NCI-H1092 treated with DMSO at 0.1 percent for 48 hours (cell line): ENCODE results near the gene SUMF1.

Source experiments
- DNase-seq: peaks from one replicate; lab custom pipeline; 2025; lab: John Stamatoyannopoulos, UW

The SUMF1 gene

DNA sequence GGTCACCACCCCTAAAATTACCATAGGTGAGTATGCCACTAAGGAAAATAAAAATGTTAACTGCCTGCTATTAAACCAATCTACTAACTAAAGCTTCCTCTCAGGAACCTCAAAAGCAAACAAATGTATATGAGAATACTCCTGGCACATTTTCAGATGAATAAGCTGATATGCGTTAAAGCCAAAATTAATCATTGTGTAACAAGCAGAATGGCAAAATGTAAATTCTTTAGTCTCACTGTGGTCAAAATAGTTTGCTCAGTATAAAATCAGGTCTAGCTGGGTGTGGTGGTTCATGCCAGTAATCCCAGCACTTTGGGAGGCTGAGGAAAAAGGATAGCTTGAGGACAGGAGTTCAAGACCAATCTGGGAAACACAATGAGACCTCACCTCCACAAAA, 53.6 kb downstream of the SUMF1 start:
- no peak for DNase-seq

DNA sequence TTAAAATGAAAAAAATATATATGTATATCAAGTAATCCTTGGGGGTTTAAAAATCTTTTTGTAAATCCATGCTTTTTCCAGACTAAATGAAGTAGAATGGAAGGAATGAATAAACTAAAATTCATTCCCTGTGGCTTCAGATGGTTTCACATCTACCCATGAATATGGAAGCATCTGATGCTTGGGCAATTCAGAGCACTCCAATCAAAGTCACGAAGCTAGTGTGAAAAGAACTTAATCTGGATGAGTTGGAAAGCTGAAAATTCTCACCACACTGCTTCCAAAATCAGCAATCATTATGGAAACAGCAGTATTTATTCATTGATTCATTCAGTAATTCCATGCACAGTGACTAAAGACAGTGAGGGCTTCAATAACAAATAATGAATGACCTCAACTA, 55.2 kb downstream of the SUMF1 start:
- no peak for DNase-seq

DNA sequence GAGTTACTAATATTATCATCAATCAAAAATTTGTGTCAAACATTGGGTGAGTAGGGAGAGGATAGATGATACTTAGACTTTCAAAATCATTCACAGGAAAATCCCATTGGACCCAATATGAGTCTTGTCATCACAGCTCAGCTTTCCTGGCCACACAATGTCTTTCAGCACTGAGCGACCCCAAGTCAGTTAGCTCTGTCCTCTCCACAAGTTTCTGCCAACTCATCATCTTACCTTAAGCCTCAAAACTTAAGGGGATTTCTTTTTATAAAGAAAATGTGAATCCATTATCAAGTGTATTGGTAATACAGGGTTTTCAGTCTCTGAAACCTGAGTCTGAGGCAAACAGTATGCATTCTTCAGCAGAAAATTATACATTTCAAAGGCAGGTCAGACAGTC, 55.8 kb downstream of the SUMF1 start:
- DNase-seq: no peak

DNA sequence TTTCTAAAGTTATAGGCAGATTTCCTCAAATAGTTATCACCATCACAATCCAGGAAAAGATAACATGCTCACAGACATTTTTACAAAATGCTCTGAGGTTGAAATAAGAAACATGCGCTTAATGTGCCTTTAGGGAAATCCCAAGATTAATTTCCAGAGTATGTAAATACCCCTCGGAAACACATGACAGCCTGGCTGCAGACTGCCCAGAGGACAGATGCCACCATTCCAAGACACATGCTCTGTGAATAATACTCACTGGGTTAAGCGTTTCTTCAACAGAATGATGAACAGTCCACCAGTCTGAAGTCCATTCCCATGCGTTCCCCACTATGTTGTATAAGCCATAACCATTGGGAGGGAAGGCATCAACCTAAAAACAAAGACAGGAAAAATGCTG, 56.5 kb downstream of the SUMF1 start:
- no peak for DNase-seq

DNA sequence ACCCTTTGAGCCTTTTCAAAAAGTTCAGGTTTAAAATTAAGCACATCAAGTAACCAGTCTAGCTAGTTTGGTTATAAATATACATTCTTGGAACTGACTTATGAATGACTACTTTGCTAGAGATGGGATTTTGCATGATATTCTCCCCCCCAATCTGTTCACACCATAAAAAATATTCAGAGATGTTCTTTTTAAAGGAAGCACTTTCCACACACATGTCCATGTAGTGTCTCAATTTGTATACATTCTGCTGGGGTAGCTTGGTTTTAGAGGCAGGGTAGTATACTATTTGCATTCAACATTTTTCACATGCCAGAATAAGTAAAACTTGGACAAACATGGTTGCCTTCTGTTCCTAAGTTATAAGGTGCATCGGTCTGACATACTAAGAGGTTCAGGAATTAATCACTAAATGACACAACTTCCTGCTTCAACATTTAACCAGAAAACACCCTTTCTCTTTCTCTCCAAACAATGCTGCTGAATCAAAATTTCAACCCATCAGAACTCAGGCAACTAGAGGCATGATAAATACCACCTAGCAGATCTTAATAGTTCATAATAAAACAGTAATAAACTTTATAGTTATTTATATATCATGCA, 57.0 kb downstream of the SUMF1 start:
- DNase-seq: no peak

DNA sequence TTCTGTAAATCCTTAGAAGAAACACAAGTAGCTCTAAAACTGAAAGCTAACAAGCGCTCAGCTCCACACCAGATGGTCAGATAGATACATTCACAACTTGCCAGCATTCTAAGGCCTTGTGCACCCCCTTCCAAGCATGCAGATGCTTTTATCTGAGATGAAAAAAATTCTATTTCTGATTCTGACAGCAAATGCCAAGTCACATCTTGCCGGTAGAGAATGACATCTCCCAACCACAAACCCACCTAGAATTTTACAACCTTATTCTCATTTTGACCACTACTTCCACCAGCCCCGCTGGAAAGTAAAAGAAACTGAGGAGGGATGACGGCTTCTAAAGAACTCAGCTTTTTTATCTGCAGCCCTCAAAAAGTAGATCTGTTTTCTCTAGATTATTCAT, 57.7 kb downstream of the SUMF1 start:
- DNase-seq: no peak

DNA sequence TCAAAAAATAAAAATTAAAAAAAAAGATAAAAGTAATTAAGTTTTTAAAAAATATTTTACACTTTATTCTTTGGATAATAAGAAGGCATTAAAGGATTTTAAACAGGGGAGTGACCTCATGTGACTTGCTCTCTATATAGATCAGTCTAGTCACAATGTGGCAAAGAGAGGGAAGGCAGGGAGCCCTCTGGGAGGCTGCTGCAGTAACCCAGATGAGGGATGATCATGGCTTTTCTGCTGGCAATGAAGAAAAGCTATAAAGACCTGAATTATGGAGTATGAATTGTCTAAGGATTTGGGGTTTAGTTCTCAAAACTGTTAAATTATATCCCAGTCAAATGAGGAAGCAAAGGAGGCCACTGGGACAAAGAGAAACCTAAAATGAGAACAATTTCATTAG, 58.1 kb downstream of the SUMF1 start:
- DNase-seq: no peak

DNA sequence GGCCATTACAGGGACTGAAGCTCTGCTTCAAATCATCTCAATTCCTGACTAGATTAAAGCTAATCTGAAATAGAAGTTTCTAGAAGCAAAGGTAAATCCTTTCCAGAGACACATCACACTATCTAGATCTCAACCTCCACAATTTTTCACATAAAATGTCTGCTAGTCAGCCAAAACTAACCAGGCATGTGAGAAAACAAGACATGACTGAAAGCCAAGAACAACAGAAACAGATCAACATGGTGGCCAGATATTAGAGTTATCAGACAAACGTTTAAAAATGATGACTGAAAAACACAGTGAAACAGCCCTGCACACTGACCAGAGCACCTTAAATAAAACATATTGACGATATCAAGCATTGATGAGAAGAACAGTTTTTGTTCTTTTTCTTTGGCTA, 59.1 kb downstream of the SUMF1 start:
- no peak for DNase-seq

DNA sequence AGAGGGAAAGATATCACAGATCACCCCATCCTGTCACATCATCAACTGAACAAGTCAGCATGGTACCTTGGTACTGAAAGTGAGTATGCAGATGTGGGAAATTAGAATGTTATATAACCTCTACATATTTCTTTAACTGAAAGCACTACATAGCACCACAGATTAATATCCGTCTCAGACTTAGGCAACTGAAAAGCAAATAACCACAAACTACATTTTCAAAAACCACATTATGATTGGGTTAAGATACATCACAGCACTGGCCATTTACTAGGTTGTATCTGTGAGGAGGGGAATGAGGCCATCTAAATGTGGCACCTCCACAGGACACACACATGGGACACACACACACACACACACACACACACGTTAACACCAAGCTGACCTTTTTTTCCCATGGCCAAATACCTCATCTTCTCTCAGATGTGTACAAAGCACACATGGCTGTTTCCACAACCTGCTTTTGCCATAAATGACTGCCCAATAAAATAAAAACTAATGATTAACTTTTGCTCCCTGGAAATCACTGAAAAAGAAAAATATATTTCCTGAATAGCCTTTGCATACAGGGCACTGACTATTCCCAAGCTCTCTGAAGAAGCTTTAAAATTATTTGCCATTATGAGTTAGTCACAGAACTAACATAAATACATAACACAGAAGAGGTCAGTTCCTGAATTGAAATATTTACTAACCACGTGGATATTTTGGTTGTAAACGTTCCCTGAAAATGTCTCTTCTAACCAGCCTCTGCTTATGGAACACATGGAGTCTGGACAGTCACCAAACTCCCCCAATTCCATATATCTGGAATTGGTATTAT, 60.1 kb downstream of the SUMF1 start:
- no peak for DNase-seq

DNA sequence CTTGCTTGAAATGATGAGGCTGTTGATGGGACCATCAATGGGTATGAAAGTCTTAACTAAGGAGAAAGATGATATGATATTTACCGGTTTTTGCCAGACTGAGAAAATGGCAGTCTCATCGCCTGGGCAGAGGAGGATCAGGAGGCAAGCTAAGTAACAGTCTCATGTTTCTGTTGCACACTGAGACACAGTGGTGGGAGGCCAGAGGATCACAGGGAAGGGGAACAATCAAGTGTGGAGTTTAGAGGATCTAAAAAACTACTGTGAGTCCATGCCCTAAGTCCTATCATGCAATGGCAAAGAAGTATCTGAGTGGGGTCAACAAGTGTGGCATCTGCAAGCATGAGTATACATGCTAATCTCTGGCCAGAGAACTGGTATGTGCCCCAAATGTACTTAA, 62.2 kb downstream of the SUMF1 start:
- no peak for DNase-seq

DNA sequence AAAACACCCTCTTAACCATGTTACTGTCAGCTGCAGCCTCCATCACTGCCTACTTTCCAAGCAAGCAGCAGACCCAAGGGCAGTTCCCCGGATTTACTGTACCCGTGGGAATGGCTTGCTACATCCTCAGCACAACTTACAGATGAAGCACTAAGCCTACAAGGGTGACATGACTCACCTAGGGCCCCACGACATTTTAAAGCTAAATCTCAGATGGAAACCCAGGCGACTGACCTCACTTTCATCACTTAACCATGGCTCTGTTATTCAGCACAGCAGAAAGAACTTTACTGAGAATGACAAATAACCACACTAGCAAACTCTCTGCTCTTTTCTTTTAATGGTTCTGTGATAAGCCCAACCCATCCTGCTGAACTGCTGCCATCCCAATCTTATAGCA, 65.6 kb downstream of the SUMF1 start:
- no peak for DNase-seq

DNA sequence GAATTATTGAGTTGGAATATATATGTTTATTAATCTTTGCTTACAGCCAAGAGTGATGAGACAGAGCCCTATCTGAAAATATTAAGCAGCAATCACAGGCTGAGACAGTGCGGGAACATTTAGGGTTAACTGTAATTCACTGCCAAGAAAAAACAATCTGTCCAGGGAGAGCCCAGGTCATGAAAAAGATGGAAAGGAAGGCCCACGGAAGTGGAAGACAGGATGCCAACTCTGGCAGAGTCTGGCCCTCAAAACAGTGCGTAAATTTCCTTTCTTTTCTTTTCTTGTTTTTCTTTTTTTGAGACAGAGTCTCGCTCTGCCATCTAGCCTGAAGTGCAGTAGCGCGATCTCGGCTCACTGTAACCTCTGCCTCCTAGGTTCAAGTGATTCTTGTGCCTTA, 67.6 kb downstream of the SUMF1 start:
- no peak for DNase-seq

DNA sequence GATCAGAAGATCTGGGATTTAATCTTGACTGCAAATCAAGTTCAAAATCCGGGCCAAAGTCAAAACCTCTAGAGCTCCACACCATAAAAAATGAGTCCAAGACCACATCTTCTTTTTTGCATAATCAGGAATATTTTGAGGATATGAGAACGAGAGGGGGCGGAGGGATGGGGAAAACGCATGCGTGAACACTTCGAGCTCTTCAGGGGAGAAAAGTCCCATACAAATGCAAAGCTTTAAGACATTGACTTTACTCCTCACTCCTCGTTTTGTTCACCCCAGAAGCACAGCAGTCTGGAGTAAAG, 68.2 kb downstream of the SUMF1 start:
- no peak for DNase-seq

DNA sequence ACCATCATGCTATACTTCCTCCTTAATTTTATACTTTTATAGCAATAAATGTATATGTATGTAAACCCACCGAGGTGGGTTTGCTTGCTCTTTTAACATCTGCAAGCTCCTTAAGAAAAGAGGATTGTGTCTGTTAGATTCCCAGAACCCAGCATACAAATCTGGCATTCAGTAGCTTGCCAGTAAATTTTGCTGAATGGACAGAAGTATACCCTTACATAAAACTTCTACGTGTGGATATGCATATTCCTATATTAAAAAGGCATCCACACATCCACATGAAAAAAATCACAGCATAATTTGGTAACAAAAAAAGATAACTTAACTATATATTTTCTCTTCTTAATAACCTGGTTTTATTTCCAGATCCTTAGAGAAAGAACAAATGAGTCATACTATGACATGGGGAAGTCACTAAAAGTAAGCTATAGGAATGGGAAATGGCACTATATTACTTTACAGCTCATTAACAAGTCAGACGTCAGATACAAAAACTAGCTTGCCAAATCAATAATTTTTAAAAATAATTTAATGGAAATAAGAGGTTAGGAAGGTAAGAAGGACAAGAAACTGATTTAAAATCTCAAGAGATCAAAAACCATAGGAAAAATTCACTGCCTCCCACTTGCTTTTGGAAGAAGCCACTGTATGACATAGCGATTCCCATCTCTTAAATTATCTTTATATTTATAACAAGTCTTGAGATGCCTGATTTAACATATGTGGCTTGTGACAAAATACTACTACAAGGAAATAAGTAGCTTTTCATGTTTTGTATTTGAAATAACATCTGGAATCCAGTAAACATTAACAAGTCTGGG, 68.7 kb downstream of the SUMF1 start:
- no peak for DNase-seq

DNA sequence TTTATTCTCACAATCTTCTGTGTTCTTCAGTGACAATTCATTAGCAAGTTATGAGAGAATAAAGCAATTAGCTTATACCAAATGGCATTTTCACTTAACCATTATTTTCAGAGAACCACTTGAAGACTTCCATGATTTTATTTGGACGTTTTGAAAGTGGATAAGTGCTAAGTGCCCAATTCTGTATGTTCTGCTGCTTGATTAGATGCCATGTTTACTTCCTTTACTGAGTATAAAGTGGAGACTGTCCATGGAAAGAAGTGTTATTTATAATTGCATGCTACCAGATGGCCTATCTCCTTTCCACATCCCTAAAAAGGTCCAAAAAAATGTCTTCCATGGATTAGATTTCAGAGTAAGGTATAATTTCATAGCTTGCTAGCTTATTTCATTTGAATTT, 69.6 kb downstream of the SUMF1 start:
- no peak for DNase-seq

DNA sequence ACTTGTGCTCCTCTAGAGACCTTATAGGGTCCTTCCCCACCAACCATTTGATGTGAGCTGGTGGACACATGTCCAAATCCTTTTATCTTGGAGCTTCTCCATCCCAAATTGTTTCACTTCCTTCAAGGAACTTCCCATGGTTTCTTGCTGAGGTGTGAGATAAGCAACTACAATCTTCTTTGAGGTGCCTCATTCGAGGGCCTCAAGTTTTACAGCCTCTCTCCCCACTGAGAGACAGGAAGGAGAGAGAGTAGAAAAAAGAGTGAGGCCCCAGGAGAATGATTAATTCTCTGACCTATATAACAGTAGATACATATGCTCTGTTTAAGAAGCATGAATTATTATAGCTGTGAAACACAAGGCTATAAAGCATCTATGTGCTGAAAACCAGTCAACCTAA, 70.5 kb downstream of the SUMF1 start:
- no peak for DNase-seq

DNA sequence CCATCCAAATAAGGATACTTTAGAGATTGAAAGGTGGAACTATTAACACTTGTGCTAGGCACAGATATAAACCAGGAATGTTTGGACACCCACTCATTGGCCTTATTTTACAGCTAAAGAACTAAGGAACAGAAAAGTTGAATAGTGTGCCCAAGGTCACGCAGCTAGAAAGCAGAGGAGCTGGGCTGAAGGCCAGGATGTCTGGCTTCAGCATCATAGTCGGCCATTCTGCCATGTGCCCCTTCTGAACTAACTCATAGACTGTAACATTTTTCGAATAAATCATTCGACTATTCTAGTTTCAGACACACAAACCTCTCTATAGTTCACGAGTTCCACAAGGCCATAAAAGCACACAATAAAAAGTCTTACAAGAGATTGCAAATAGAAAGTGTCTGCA, 71.1 kb downstream of the SUMF1 start:
- no peak for DNase-seq

DNA sequence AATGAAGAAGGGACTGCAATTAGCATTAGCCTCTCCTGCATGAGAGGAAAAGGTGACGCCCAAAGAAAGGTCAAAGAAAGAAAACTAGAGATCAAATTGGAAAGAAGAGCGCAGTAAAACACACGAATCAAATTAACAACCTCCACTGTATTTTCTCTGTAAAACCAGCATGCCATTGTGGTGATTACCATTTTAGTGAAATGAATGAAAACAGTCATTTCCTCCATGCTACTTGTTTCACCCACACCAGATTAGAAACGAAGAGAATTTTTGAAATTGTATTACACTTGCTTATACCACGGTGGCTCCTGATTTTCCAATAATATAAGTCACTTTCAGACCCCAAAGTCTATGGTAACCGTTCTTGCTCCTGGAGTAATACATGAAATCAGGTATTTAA, 71.6 kb downstream of the SUMF1 start:
- no peak for DNase-seq

DNA sequence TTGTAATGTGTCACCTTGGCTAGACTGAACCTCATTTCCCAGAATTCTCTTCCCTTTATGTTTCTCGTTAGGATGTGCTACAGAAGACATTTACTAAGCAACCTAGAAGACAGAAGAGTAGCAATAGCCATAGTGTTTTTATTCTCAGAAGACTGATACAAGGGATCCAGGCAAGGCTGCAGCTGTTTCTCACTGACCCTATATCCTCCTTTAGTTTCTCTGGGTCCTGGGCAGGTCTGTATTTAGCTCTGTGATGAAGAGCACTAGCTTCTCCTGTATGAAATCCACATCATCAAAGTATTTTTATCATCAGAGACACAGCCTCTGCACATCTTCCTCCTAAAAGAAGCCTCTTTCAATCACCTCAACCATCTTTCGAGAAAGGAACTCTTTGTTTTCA, 72.5 kb downstream of the SUMF1 start:
- DNase-seq: no peak

DNA sequence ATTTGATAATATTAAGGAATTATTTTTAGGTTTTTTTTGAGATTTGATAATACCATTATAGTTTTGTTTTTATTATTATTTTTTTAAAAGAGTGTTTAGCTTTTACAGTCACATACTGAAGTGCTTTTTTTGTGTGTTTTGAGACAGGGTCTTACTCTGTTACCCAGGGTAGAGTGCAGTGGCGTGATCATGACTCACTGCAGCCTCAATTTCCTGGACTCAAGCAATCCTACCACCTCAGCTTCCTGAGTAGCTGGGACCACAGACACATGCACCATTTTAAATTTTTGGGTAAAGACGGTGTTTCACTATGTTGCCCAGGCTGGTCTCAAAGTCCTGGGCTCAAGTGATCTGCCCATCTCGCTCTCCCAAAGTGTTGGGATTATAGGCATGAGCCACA, 73.0 kb downstream of the SUMF1 start:
- DNase-seq: no peak

DNA sequence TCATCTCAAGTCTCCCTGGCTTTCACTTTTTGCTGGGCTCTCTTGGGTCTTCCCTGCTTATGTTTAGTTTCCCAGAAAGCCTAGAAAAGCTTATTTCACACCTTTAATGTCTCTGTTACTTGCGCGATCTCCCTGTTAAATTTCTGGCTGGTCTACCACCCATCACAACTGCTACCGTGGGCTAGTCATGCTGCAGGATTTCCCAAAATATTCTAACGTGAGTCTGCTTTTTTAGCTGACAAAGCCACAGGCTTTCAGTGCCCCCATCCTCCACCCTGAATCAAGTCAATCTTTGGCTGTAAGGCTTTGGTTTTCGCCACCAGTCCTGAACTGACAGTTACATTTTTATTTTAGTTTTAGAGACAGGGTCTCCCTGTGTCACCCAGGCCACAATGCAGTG, 74.1 kb downstream of the SUMF1 start:
- no peak for DNase-seq

DNA sequence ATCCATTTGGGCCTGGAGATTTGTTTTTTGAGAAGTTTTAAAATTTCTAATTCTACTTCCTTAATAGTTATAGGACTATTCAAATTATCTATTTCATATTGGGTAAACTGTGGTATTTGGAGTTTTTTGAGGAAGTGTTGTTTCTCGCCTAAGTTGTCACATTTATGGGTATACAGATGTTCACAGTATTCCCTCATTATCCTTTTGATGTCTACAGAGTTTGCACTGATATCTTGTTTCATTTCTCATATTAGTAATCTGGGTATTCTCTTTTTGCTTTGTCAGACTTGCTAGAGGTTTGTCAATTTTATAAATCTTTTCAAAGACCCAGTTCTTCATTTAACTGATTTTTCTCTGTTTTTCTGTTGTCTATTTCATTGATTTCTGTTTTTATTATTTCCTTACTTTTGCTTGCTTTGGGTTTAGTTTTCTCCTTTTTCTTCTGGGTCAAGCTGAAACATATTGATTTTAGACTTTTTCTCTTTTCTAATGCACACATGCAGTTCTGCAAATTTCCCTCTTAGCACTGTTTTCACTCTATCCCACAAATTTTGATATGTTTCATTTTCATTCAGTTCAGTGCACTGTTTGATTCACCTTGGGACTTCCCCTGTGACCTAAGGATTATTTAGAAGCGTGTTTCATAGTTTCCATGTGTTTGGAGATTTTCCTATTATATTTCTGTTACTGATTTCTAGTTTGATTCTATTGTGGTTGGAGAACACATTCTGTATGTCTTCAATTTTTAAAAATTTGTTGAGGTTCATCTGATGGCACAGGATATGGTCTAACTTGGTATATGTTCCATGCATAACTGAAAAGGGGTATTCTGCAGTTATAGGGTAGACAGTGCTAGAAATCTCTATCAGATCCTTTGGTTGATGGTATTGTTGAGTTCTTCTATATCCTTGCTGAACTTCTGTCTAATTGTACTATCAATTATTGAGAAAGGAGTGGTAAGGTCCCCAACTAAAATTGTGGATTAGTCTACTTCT, 79.6 kb downstream of the SUMF1 start:
- no peak for DNase-seq
